Measurements from ENCODE around the gene MGLL.
A peak's percentile ranks its signal among the peaks of the same experiment; 100 is the strongest.

Gene MGLL

GRCh38 chr3:127831723-127832172 lies 9.4 kb upstream of the MGLL start:
- Histone ChIP-seq H3F3A (ENCODE audit: insufficient read depth) (peaks cover 31% of the 10 kb centered on the region), H3K27ac (ENCODE audit: low read depth, low read length) (peak overlapping the region; percentile 9; the same call in 1 of the 2 replicates), H4K20me1 (ENCODE audit: low read depth, low read length) (no peaks in the 10 kb centered on the region), H2AFZ (ENCODE audit: low read depth, low read length, severe bottlenecking) (no peak overlapping the region), H3K9me3 (ENCODE audit: insufficient read depth, low read length) (peaks cover 14% of the 10 kb centered on the region; the same call in 1 of the 2 replicates), H3K9me2 (replicated peaks; ENCODE audit: insufficient read depth, low read length) (no peaks in the 10 kb centered on the region), H3K4me3 (ENCODE audit: insufficient read depth, low read length, poor library complexity, severe bottlenecking) (no peak overlapping the region), H3K4me2 (ENCODE audit: low read depth, low read length, poor library complexity, severe bottlenecking) (no peak overlapping the region), H3K36me3 (ENCODE audit: low read length) (peaks cover 30% of the 10 kb centered on the region), H3K9ac (ENCODE audit: low read length) (no peak overlapping the region), H3K27me3 (ENCODE audit: low read length) (no peaks in the 10 kb centered on the region), H3K79me2 (ENCODE audit: insufficient read depth, low read length) (no peaks in the 10 kb centered on the region)
- TF ChIP-seq EZH2phosphoT487 (conservative IDR thresholded peaks at IDR 0.05; ENCODE audit: low read length) (no peak), CTCF (IDR thresholded peaks at IDR 0.05; ENCODE audit: insufficient read depth, low read length, poor library complexity, severe bottlenecking) (peak; percentile 81)

GRCh38 chr3:127829537-127829936 lies 7.2 kb upstream of the MGLL start:
- Histone ChIP-seq H3F3A (ENCODE audit: insufficient read depth) (peaks cover 18% of the 10 kb centered on the region), H3K9ac (ENCODE audit: low read length) (no peak overlapping the region), H3K9me3 (ENCODE audit: insufficient read depth, low read length) (peaks cover 14% of the 10 kb centered on the region; the same call in 1 of the 2 replicates), H4K20me1 (ENCODE audit: low read depth, low read length) (no peaks in the 10 kb centered on the region), H3K36me3 (ENCODE audit: low read length) (peaks cover 30% of the 10 kb centered on the region), H3K4me2 (ENCODE audit: low read depth, low read length, poor library complexity, severe bottlenecking) (no peak overlapping the region), H3K9me2 (replicated peaks; ENCODE audit: insufficient read depth, low read length) (no peaks in the 10 kb centered on the region), H3K4me3 (ENCODE audit: insufficient read depth, low read length, poor library complexity, severe bottlenecking) (no peak overlapping the region), H3K27me3 (ENCODE audit: low read length) (no peaks in the 10 kb centered on the region), H3K27ac (ENCODE audit: low read depth, low read length) (no peak overlapping the region), H3K79me2 (ENCODE audit: insufficient read depth, low read length) (no peaks in the 10 kb centered on the region), H2AFZ (ENCODE audit: low read depth, low read length, severe bottlenecking) (no peak overlapping the region)
- TF ChIP-seq EZH2phosphoT487 (conservative IDR thresholded peaks at IDR 0.05; ENCODE audit: low read length) (no peak), CTCF (IDR thresholded peaks at IDR 0.05; ENCODE audit: insufficient read depth, low read length, poor library complexity, severe bottlenecking) (no peak)

GRCh38 chr3:127827808-127828207 lies 5.5 kb upstream of the MGLL start:
- Histone ChIP-seq H3F3A (ENCODE audit: insufficient read depth) (peaks cover 12% of the 10 kb centered on the region), H4K20me1 (ENCODE audit: low read depth, low read length) (no peaks in the 10 kb centered on the region), H3K9me3 (ENCODE audit: insufficient read depth, low read length) (peaks cover 14% of the 10 kb centered on the region; the same call in 1 of the 2 replicates), H3K4me3 (ENCODE audit: insufficient read depth, low read length, poor library complexity, severe bottlenecking) (no peak overlapping the region), H3K9me2 (replicated peaks; ENCODE audit: insufficient read depth, low read length) (no peaks in the 10 kb centered on the region), H3K36me3 (ENCODE audit: low read length) (peaks cover 23% of the 10 kb centered on the region), H2AFZ (ENCODE audit: low read depth, low read length, severe bottlenecking) (no peak overlapping the region), H3K27ac (ENCODE audit: low read depth, low read length) (no peak overlapping the region), H3K79me2 (ENCODE audit: insufficient read depth, low read length) (no peaks in the 10 kb centered on the region), H3K9ac (ENCODE audit: low read length) (no peak overlapping the region), H3K4me2 (ENCODE audit: low read depth, low read length, poor library complexity, severe bottlenecking) (no peak overlapping the region), H3K27me3 (ENCODE audit: low read length) (no peaks in the 10 kb centered on the region)
- TF ChIP-seq EZH2phosphoT487 (conservative IDR thresholded peaks at IDR 0.05; ENCODE audit: low read length) (no peak), CTCF (IDR thresholded peaks at IDR 0.05; ENCODE audit: insufficient read depth, low read length, poor library complexity, severe bottlenecking) (no peak)
